IPS-18a (cell line): Measurements from ENCODE around the gene GSTA4.
"Not testable (repeated sequence)": the region's sequence is repeated elsewhere in the genome, so short reads cannot be mapped to it uniquely, and the experiment has no call there.

Experiments
- H3K27ac ChIP-seq: one replicate; pipeline ENCODE4 v1.5.1; 2013; ENCODE audit warnings: low read length
- H3K27me3 ChIP-seq: one replicate; pipeline ENCODE4 v1.6.1; 2013; ENCODE audit warnings: mild to moderate bottlenecking, low read length; ENCODE audit not compliant: control insufficient read depth, insufficient read depth
- H3K36me3 ChIP-seq: one replicate; pipeline ENCODE4 v1.6.1; 2013; ENCODE audit warnings: low read depth, low read length; ENCODE audit not compliant: control insufficient read depth
- H3K4me1 ChIP-seq: one replicate; pipeline ENCODE4 v1.6.1; 2013; ENCODE audit warnings: low read depth, low read length; ENCODE audit not compliant: control insufficient read depth
- H3K4me3 ChIP-seq: one replicate; pipeline ENCODE4 v1.5.1; 2013; ENCODE audit warnings: low read length
- H3K9ac ChIP-seq: one replicate; pipeline ENCODE4 v1.6.1; 2013; ENCODE audit warnings: mild to moderate bottlenecking, low read length, moderate library complexity
- H3K9me3 ChIP-seq: one replicate; pipeline ENCODE4 v1.6.1; 2013; ENCODE audit warnings: low read depth, low read length; ENCODE audit not compliant: control insufficient read depth

Gene GSTA4

DNA sequence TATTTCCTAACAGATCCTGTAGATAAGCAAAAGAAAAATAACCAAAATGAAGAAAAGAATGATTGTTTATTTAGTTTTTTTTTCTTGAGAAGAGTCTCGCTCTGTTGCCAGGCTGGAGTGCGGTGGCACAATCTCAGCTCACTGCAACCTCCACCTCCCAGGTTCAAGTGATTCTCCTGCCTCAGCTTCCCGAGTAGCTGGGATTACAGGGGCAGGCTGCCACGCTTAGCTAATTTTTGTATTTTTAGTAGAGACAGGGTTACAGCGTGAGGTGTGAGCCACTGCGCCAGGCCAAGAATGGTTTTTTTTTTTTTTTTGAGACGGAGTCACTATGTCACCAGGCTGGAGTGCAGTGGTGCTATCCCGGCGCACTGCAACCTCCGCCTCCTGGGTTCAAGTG is 52.3 kb downstream of the GSTA4 start:
- not testable (repeated sequence) for H3K9me3 ChIP-seq, H3K4me1 ChIP-seq, H3K4me3 ChIP-seq, H3K27ac ChIP-seq, H3K9ac ChIP-seq, H3K27me3 ChIP-seq, H3K36me3 ChIP-seq

DNA sequence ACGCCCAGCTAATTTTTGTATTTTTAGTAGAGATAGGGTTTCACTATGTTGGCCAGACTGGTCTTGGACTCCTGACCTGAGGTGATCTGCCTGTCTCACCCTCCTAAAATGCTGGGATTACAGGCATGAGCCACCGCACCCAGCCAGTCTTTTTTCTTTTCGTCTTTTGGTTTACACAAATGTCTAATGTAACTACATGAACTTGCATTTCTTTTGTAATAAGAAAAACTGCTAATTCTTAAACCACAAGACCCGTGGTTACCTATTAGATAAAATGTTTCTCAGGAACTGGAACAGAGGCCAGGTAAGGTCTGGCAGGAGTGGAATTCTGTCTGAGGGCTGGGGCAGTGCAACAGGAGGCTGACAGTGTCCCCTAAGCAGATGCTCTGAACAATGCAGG is 52.9 kb downstream of the GSTA4 start:
- H3K27ac ChIP-seq, result no peak overlapping the region
- no peaks in the 10 kb centered on the region for H3K27me3 ChIP-seq
- H3K9ac ChIP-seq, result no peak overlapping the region
- H3K4me3 ChIP-seq, result no peak overlapping the region
- peaks cover 9% of the 10 kb centered on the region for H3K4me1 ChIP-seq
- H3K36me3 ChIP-seq, result no peaks in the 10 kb centered on the region
- H3K9me3 ChIP-seq, result no peaks in the 10 kb centered on the region

DNA sequence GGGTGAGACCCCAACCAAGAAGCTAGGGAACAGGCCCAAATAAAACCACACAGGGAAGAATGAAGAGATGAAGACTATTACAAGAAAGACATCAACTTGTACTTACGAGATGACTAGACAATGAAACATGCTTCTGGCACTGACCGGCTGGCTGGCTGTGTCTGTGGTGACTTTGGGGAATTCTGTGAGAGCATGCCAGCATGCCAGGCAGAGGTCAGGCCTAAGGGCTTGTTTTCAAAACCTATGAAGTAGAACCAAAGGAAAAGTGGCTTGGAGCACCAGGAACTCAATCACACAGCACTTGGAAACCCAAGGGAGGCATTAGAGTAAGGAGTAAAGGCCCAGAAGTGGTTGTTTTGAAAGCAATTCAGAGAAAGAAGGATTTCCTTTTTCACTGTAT is 57.2 kb downstream of the GSTA4 start:
- H3K36me3 ChIP-seq, result no peaks in the 10 kb centered on the region
- H3K4me1 ChIP-seq, result no peaks in the 10 kb centered on the region
- no peak overlapping the region for H3K9ac ChIP-seq
- H3K27me3 ChIP-seq, result no peaks in the 10 kb centered on the region
- H3K9me3 ChIP-seq, result no peaks in the 10 kb centered on the region
- H3K4me3 ChIP-seq, result no peak overlapping the region
- H3K27ac ChIP-seq, result no peak overlapping the region

DNA sequence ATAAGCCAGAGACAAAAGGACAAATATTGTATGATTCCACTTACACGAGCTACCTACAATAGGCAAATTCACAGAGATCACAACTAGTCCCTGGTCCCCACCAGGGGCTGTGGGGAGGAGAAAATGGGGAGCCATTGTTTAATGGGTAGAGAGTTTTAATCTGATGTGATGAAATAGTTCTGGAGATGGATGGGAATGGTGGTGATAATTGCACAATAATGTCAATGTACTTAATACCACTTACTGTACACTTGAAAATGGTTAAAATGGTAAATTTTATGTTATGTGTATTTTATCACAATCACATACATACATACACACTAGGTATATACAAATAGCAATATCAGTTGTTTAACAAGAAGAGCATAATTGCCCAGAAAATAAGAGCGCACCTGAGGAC is 61.3 kb downstream of the GSTA4 start:
- no peak overlapping the region for H3K4me3 ChIP-seq
- no peaks in the 10 kb centered on the region for H3K36me3 ChIP-seq
- peaks cover 9% of the 10 kb centered on the region for H3K4me1 ChIP-seq
- H3K9ac ChIP-seq, result no peak overlapping the region
- no peaks in the 10 kb centered on the region for H3K27me3 ChIP-seq
- H3K27ac ChIP-seq, result no peak overlapping the region
- H3K9me3 ChIP-seq, result no peaks in the 10 kb centered on the region

DNA sequence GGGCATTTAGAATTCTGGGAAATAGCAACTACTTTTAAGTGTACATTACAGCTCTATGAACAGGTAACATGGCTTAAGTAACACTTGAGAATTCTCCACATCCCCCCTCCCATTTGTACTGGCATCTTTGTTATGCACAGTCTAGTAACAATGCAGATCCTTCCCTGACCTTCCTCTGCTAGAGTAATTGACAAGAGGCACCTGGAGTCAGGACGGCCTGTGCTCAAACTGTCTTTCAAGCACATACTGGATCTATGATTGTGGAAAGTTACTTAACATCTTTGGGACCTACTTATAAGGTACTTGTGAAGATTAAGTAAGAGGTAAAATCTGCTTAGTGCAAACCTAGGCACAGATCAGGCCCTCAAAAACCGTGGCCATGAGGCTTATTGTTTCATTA is 63.7 kb downstream of the GSTA4 start:
- H3K27ac ChIP-seq, result no peak overlapping the region
- H3K9ac ChIP-seq, result no peak overlapping the region
- peaks cover 9% of the 10 kb centered on the region for H3K4me1 ChIP-seq

DNA sequence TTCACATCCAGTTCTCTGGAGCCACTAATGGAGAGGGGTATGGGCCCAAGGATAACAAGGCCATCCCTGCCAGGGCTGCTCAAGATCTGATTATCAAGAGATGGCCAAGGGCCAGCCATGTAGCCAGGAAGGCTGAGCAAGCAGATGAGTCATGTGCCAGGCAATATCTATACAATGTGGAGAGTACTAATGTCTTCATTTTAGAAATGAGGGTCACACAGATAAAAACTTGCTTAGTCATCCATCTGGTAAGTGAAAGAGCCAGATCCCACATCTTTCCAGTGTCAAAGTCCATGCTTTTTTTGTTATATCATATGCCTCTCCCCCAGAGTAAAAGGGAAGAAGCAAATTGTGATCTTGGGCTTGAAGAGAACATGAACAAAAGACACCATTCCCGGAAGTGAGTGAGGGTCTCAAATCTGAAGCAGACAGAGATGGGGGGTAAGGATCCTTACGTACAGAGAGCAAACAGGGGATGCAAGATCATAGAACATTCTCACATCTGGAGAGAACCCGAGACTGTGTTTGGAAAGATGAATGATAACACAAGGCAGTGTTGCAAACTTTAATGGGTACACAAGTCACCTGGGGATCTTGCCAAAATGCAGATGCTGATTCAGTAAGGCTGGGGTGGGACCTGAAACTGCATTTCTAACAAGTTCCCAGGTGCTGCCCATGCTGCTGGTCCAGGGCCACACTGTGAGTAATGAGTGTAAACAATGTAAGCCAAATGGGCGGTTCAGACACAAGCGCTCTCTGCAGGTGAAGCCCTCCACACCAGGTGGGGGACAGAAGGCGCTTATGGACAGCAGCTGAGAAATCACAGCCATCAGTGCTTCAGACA is 65.5 kb downstream of the GSTA4 start:
- Histone ChIP-seq H3K9ac (no peak overlapping the region), H3K9me3 (no peaks in the 10 kb centered on the region), H3K36me3 (no peaks in the 10 kb centered on the region), H3K4me3 (no peak overlapping the region), H3K4me1 (peaks cover 9% of the 10 kb centered on the region), H3K27ac (no peak overlapping the region), H3K27me3 (no peaks in the 10 kb centered on the region)

More for the DNA sequence above, 63.7 kb downstream of the GSTA4 start:
- H3K4me3 ChIP-seq, result no peak overlapping the region
- no peaks in the 10 kb centered on the region for H3K9me3 ChIP-seq
- no peaks in the 10 kb centered on the region for H3K27me3 ChIP-seq
- no peaks in the 10 kb centered on the region for H3K36me3 ChIP-seq
